GM12878 (cell line): Measurements from ENCODE around the gene TXNDC16. TPM values are rescaled to one million over a fixed set of nuclear protein-coding genes. Genes with fewer than 3 reads are reported as not detected.

ENCODE experiments used
- ATAC-seq: fragments of 200-7000 bp; cut with Tn5 transposase; 3 replicates; pipeline ENCODE4 v1.9.1; 2020; ENCODE audit warnings: mild to moderate bottlenecking, moderate library complexity
- BruUV-seq: library from RNA; stranded (reverse); fragments of 400-500 nt; replicated peaks from 2 replicates; lab custom pipeline; 2021; lab: Mats Ljungman, UMichigan
- CTCF ChIA-PET: fragments of 300-600 bp; sonication (Branson Sonifier 250); formaldehyde crosslinking; extraction: SDS; loops from one replicate; lab custom pipeline; 2021; ENCODE audit warnings: inconsistent platforms; lab: Yijun Ruan, JAX
- POLR2A ChIA-PET: fragments of 350-600 bp; formaldehyde crosslinking; extraction: SDS; loops from one replicate; lab custom pipeline; 2021; ENCODE audit warnings: inconsistent platforms; lab: Charles Lee
- RAD21 ChIA-PET: fragments of 300-600 bp; sonication (Branson Sonifier 250); formaldehyde crosslinking; loops from one replicate; lab custom pipeline; 2023; ENCODE audit warnings: antibody characterized with exemption; ENCODE audit not compliant: unreplicated experiment; lab: Charles Lee
- SMC1A ChIA-PET: fragments of 300-600 bp; sonication (Branson Sonifier 250); formaldehyde crosslinking; loops from one replicate; lab custom pipeline; 2023; ENCODE audit not compliant: unreplicated experiment, uncharacterized antibody; lab: Charles Lee
- DNase-seq: peaks from one replicate; pipeline ENCODE4 v3.0.0-alpha.2; 2011; ENCODE audit warnings: low read depth, low spot score
- FAIRE-seq: peaks from 3 replicates; lab custom pipeline; 2011; peaks lifted over from hg19 to GRCh38; lab: Jason Lieb, UNC
- H2AFZ ChIP-seq: 2 replicates; pipeline ENCODE4 v1.6.0; 2011; ENCODE audit warnings: low read depth, low read length, control low read depth; ENCODE audit not compliant: control insufficient read depth
- H3K27ac ChIP-seq: 2 replicates; pipeline ENCODE4 v1.5.1; 2011; ENCODE audit warnings: control low read depth; ENCODE audit not compliant: control insufficient read depth, insufficient read depth
- H3K27me3 ChIP-seq, 2 experiments: replicated peaks in 1 of 2; 2 replicates each; pipeline versions ENCODE4 v1.6.0 to v1.6.1; 2011; ENCODE audit warnings: low read length in 1 of 2; ENCODE audit not compliant: control insufficient read depth in 2 of 2, insufficient read depth in 2 of 2
- H3K36me3 ChIP-seq, 2 experiments: 2 replicates each; pipeline ENCODE4 v1.5.1; 2011; ENCODE audit warnings: low read length in 1 of 2; ENCODE audit not compliant: control insufficient read depth in 2 of 2, insufficient read depth in 2 of 2
- H3K4me1 ChIP-seq: 2 replicates; pipeline ENCODE4 v1.6.1; 2011; ENCODE audit warnings: mild to moderate bottlenecking, low read length, moderate library complexity, mixed read lengths; ENCODE audit not compliant: control insufficient read depth, insufficient read depth
- H3K4me2 ChIP-seq: 2 replicates; pipeline ENCODE4 v1.6.0; 2011; ENCODE audit warnings: control low read depth; ENCODE audit not compliant: control insufficient read depth, insufficient read depth
- H3K4me3 ChIP-seq: fragments of 200-600 bp; sonication (generic); 2 replicates; pipeline ENCODE4 v1.5.1; 2016
- H3K79me2 ChIP-seq: 2 replicates; pipeline ENCODE4 v1.6.0; 2011; ENCODE audit warnings: low read length; ENCODE audit not compliant: control insufficient read depth, insufficient read depth
- H3K9ac ChIP-seq: 2 replicates; pipeline ENCODE4 v1.8.0; 2011; ENCODE audit warnings: low read length, control low read depth, mixed read lengths; ENCODE audit not compliant: control insufficient read depth, insufficient read depth
- H3K9me3 ChIP-seq: replicated peaks from 3 replicates; pipeline ENCODE4 v1.5.1; 2011; ENCODE audit warnings: mild to moderate bottlenecking, low read length; ENCODE audit not compliant: control insufficient read depth, insufficient read depth
- H4K20me1 ChIP-seq: 2 replicates; pipeline ENCODE4 v1.6.0; 2011; ENCODE audit not compliant: control insufficient read depth, insufficient read depth
- CBFB ChIP-seq: IDR thresholded peaks from 2 replicates; pipeline ENCODE4 v1.6.1; 2016; ENCODE audit warnings: antibody characterized with exemption, low read depth
- CEBPZ ChIP-seq: fragments of 150-350 bp; IDR thresholded peaks from 2 replicates; pipeline ENCODE4 v1.6.1; 2016; ENCODE audit warnings: low read depth, low read length
- CUX1 ChIP-seq: IDR thresholded peaks from 2 replicates; pipeline ENCODE4 v1.6.1; 2012; ENCODE audit warnings: improper control_type of control experiment, low read depth, low read length; ENCODE audit not compliant: insufficient replicate concordance
- FOS ChIP-seq: IDR thresholded peaks from 3 replicates; pipeline ENCODE4 v1.6.1; 2011; ENCODE audit warnings: borderline replicate concordance; ENCODE audit not compliant: insufficient read length; ENCODE audit errors: extremely low read depth
- GATAD2B ChIP-seq: fragments of 450-650 bp; conservative IDR thresholded peaks from 2 replicates; pipeline ENCODE4 v1.6.1; 2017; ENCODE audit warnings: low read depth, mild to moderate bottlenecking, moderate library complexity
- RAD21 ChIP-seq: IDR thresholded peaks from 2 replicates; pipeline ENCODE4 v1.6.1; 2011; ENCODE audit warnings: mild to moderate bottlenecking, low read depth, low read length, moderate library complexity; ENCODE audit not compliant: insufficient read depth
- SMARCA5 ChIP-seq: fragments of 450-650 bp; IDR thresholded peaks from 2 replicates; pipeline ENCODE4 v1.6.1; 2017; ENCODE audit warnings: mild to moderate bottlenecking
- STAT3 ChIP-seq: IDR thresholded peaks from 2 replicates; pipeline ENCODE4 v1.6.1; 2011; ENCODE audit warnings: low read depth, low read length, improper control_type of control experiment
- TBL1XR1 ChIP-seq: IDR thresholded peaks from 2 replicates; pipeline ENCODE4 v1.6.1; 2012; ENCODE audit warnings: low read depth, low read length, improper control_type of control experiment
- ZBTB4 ChIP-seq: fragments of 450-650 bp; formaldehyde crosslinking; IDR thresholded peaks from 2 replicates; pipeline ENCODE4 v1.4.0; 2022; ENCODE audit warnings: mild to moderate bottlenecking, moderate library complexity
- ZNF274 ChIP-seq: IDR thresholded peaks from one replicate; pipeline ENCODE4 v1.8.0; 2011; ENCODE audit not compliant: insufficient read length, insufficient read depth
- in situ Hi-C: fragments of 300-500 bp; cut with MboI; formaldehyde crosslinking; loops from 9 replicates; pipeline ENCODE4 v1.14.3; 2018; ENCODE audit warnings: mixed read lengths
- intact Hi-C: fragments of 100-400 bp; cut with micrococcal nuclease; formaldehyde crosslinking; loops from one replicate; pipeline ENCODE4 v1.14.2; 2022; ENCODE audit not compliant: unreplicated experiment
- polyA plus RNA-seq, 11 experiments: library from polyadenylated mRNA; depleted of rRNA in 4 of 11; unstranded in 6 of 11; stranded (reverse) in 5 of 11; fragments of >200 nt; fragmentation: Nextera tagmentation in 4 of 11; fragmentation: Illumina TruSeq in 1 of 11; extraction: Ambion mirVana in 4 of 11; extraction: Trizol in 1 of 11; gene quantifications; 1 replicate in 1 of 11; 2 replicates in 10 of 11; pipeline versions ENCODE4 v1.2.1 to v1.2.3, GENCODE V29; 2011 to 2016; ENCODE audit warnings: inconsistent platforms in 2 of 11, missing spikeins in 2 of 11, low read depth in 1 of 11
- total RNA-seq, 4 experiments: library from RNA; depleted of rRNA in 3 of 4; stranded (reverse); fragments of >200 nt in 3 of 4; fragmentation: Illumina TruSeq in 1 of 4; extraction: Trizol in 1 of 4; gene quantifications; 2 replicates each; pipeline versions ENCODE4 v1.2.1 to v1.2.3, GENCODE V29; 2013 to 2021

Gene TXNDC16
- total and polyA plus RNA-seq, 10 of the 15 experiments (the other 5 are each of a cell fraction or from before 2014, with no cell fraction given) = 1.2 to 7.9 (median 5.5) TPM

GRCh38 chr14:52531481-52531880 lies 20.8 kb downstream of the TXNDC16 start:
- H3K4me2 ChIP-seq = no peak overlapping the region
- H3K27me3 ChIP-seq = no peaks in the 10 kb centered on the region
- ATAC-seq (no peak), FAIRE-seq (no peak), DNase-seq (no peak)
- H4K20me1 ChIP-seq = no peaks in the 10 kb centered on the region
- intact Hi-C loops (no loop called here), in situ Hi-C loops (no loop called here)
- H3K9me3 ChIP-seq = no peaks in the 10 kb centered on the region
- no peak overlapping the region for H2AFZ ChIP-seq
- H3K27ac ChIP-seq = no peak overlapping the region
- POLR2A ChIA-PET = no interaction called here
- RAD21 ChIA-PET = no interaction called here
- CTCF ChIA-PET = no interaction called here
- H3K36me3 ChIP-seq = no peaks in the 10 kb centered on the region; a peak in 1 of 4 replicates
- SMC1A ChIA-PET = no interaction called here
- no TSS peak for BruUV-seq
- no peaks in the 10 kb centered on the region for H3K79me2 ChIP-seq
- no peak overlapping the region for H3K4me3 ChIP-seq
- H3K4me1 ChIP-seq = no peaks in the 10 kb centered on the region
- H3K9ac ChIP-seq = no peak overlapping the region
- TF ChIP-seq FOS (no peak), ZNF274 (no peak), CEBPZ (no peak), SMARCA5 (no peak), CUX1 (no peak), ZBTB4 (CRISPR knock-in tag) (no peak), TBL1XR1 (no peak), STAT3 (no peak), RAD21 (no peak), CBFB (no peak), GATAD2B (no peak)
